NB4 (cell line): ENCODE results near the gene SLC66A3.

Experiments used
- CTCF ChIP-seq: IDR thresholded peaks from one replicate; pipeline ENCODE4 v1.5.1; 2012; ENCODE audit warnings: low read depth, low read length
- MYC ChIP-seq: IDR thresholded peaks from 2 replicates; pipeline ENCODE4 v1.6.1; 2011; ENCODE audit warnings: low read depth, low read length
- POLR2A ChIP-seq: IDR thresholded peaks from 2 replicates; pipeline ENCODE4 v1.6.1; 2011; ENCODE audit warnings: mild to moderate bottlenecking; ENCODE audit not compliant: insufficient read length; ENCODE audit errors: extremely low read depth

- TF ChIP-seq POLR2A (no peak), CTCF (no peak), MYC (no peak)
Observed at GRCh38 chr2:11142330-11142729, 12.9 kb upstream of the SLC66A3 start.
